B cell (primary cell): ENCODE results near the gene HLCS. TPM values are rescaled to one million over a fixed set of nuclear protein-coding genes. Genes with fewer than 3 reads are reported as not detected.

ENCODE experiments used
- ATAC-seq: fragments of 200-7000 bp; cut with Tn5 transposase; one replicate; pipeline ENCODE4 v1.10.0; 2021; ENCODE audit warnings: low read depth, mild to moderate bottlenecking, moderate number of reproducible peaks, moderate library complexity
- CTCF ChIA-PET: fragments of 350-600 bp; sonication (Branson Sonifier 250); formaldehyde crosslinking; loops from one replicate; lab custom pipeline; 2021; ENCODE audit warnings: antibody characterized with exemption, inconsistent platforms; lab: Charles Lee
- POLR2A ChIA-PET: fragments of 350-600 bp; sonication (Branson Sonifier 250); formaldehyde crosslinking; loops from one replicate; lab custom pipeline; 2021; ENCODE audit warnings: antibody characterized with exemption; lab: Charles Lee
- DNase-seq: peaks from one replicate; pipeline ENCODE4 v3.0.0; 2013
- H2AFZ ChIP-seq: 2 replicates; pipeline ENCODE4 v1.6.1; 2012; ENCODE audit warnings: mild to moderate bottlenecking, low read depth, low read length; ENCODE audit not compliant: insufficient read depth, poor library complexity, severe bottlenecking
- H3K27ac ChIP-seq, 2 donors: 1 replicate in 1 of 2; 2 replicates in 1 of 2; pipeline ENCODE4 v1.5.1; 2012 to 2013; ENCODE audit warnings: low read length in 2 of 2, mild to moderate bottlenecking in 2 of 2, moderate library complexity in 1 of 2
- H3K27me3 ChIP-seq, 4 experiments: fragments of 200-600 bp in 1 of 4; sonication (generic) in 1 of 4; replicated peaks in 1 of 4; 1 replicate in 2 of 4; 2 replicates in 2 of 4; pipeline versions ENCODE4 v1.6.1 to v1.7.0; 2013 to 2016; ENCODE audit warnings: low read length in 3 of 4, mild to moderate bottlenecking in 2 of 4, mixed read lengths in 1 of 4, moderate library complexity in 1 of 4; ENCODE audit not compliant: insufficient read depth in 4 of 4, control insufficient read depth in 3 of 4; ENCODE audit errors: control extremely low read depth in 1 of 4
- H3K36me3 ChIP-seq, 2 experiments: replicated peaks in 1 of 2; 1 replicate in 1 of 2; 2 replicates in 1 of 2; pipeline versions ENCODE4 v1.6.1 to v1.7.1; 2013; ENCODE audit warnings: low read length in 1 of 2; ENCODE audit not compliant: insufficient read depth in 2 of 2, control insufficient read depth in 1 of 2; ENCODE audit errors: control extremely low read depth in 1 of 2, extremely low read depth in 1 of 2
- H3K4me1 ChIP-seq, 2 donors: fragments of 200-600 bp in 1 of 2; sonication (generic) in 1 of 2; 1 replicate in 1 of 2; 2 replicates in 1 of 2; pipeline versions ENCODE4 v1.5.1 to v1.6.1; 2013 to 2017; ENCODE audit warnings: low read length in 2 of 2; ENCODE audit not compliant: control insufficient read depth in 2 of 2, insufficient read depth in 2 of 2
- H3K4me2 ChIP-seq: replicated peaks from 2 replicates; pipeline ENCODE3; 2012; ENCODE audit warnings: mild to moderate bottlenecking, low read depth, low read length; ENCODE audit not compliant: poor library complexity, severe bottlenecking
- H3K4me3 ChIP-seq, 5 experiments: fragments of 200-600 bp in 1 of 5; sonication (generic) in 1 of 5; 1 replicate in 3 of 5; 2 replicates in 2 of 5; pipeline versions ENCODE4 v1.5.1 to v1.7.0; 2011 to 2016; ENCODE audit warnings: low read length in 4 of 5, mild to moderate bottlenecking in 4 of 5, low read depth in 2 of 5, control low read depth in 1 of 5, moderate library complexity in 1 of 5; ENCODE audit not compliant: insufficient read depth in 1 of 5; ENCODE audit errors: control extremely low read depth in 1 of 5, extremely low read depth in 1 of 5
- H3K79me2 ChIP-seq: fragments of 200-600 bp; sonication (generic); one replicate; pipeline ENCODE4 v1.6.0; 2016; ENCODE audit warnings: low read length; ENCODE audit not compliant: control insufficient read depth, insufficient read depth
- H3K9ac ChIP-seq: fragments of 200-600 bp; sonication (generic); 2 replicates; pipeline ENCODE4 v1.6.1; 2017; ENCODE audit warnings: mild to moderate bottlenecking, low read length, moderate library complexity
- H3K9me3 ChIP-seq, 3 donors: one replicate each; pipeline versions ENCODE4 v1.6.1 to v1.7.1; 2013; ENCODE audit warnings: low read length in 2 of 3; ENCODE audit not compliant: control insufficient read depth in 2 of 3, insufficient read depth in 1 of 3; ENCODE audit errors: control extremely low read depth in 1 of 3
- H4K20me1 ChIP-seq: 2 replicates; pipeline ENCODE4 v1.6.0; 2012; ENCODE audit warnings: mild to moderate bottlenecking, low read length; ENCODE audit not compliant: insufficient read depth, control insufficient read depth, poor library complexity, severe bottlenecking
- H3K27ac Mint-ChIP-seq: one replicate; pipeline ENCODE4 v1.8.0; 2021; ENCODE audit warnings: mixed read lengths
- H3K27me3 Mint-ChIP-seq: one replicate; pipeline ENCODE4 v1.8.0; 2021; ENCODE audit warnings: mixed read lengths
- H3K4me1 Mint-ChIP-seq: one replicate; pipeline ENCODE4 v1.8.0; 2021; ENCODE audit warnings: mixed read lengths
- H3K4me3 Mint-ChIP-seq: one replicate; pipeline ENCODE4 v1.8.0; 2021; ENCODE audit warnings: mixed read lengths
- H3K9me3 Mint-ChIP-seq: one replicate; pipeline ENCODE4 v1.8.0; 2022; ENCODE audit warnings: mixed read lengths; ENCODE audit not compliant: insufficient read depth
- EZH2 ChIP-seq: IDR thresholded peaks from 2 replicates; pipeline ENCODE4 v1.6.1; 2012; ENCODE audit warnings: borderline replicate concordance, low read depth, mild to moderate bottlenecking, moderate library complexity, low read length; ENCODE audit not compliant: insufficient read depth, poor library complexity, severe bottlenecking
- WGBS: methylation state at CpG from one replicate; pipeline ENCODE4 v1.1.5; 2013; ENCODE audit warnings: missing lambda C conversion rate; ENCODE audit not compliant: insufficient coverage; 5-methylcytosine and 5-hydroxymethylcytosine counted together
- intact Hi-C: fragments of 100-400 bp; cut with micrococcal nuclease; formaldehyde crosslinking; loops from one replicate; pipeline ENCODE4 v1.10.0; 2022
- polyA plus RNA-seq: library from polyadenylated mRNA; depleted of rRNA; stranded (reverse); fragments of >200 nt; gene quantifications from 2 replicates; pipeline ENCODE4 v1.2.3, GENCODE V29; 2012
- total RNA-seq, 2 donors: library from RNA; stranded (reverse); fragments of 120-200 nt in 1 of 2; gene quantifications; 1 replicate in 1 of 2; 2 replicates in 1 of 2; pipeline versions ENCODE4 v1.2.3 to v1.2.4, GENCODE V29; 2013 to 2022
- TF ChIP-seq, protein P1 (sequence below): fragments of 200-600 bp; IDR thresholded peaks from one replicate; pipeline ENCODE4 v1.8.0; 2022; ENCODE audit warnings: antibody characterized with exemption, mild to moderate bottlenecking

Gene HLCS
- total and polyA plus RNA-seq, 2 donors (not counting 1 experiment from before 2014, with no cell fraction given), result 4.4 to 14.7 TPM

DNA sequence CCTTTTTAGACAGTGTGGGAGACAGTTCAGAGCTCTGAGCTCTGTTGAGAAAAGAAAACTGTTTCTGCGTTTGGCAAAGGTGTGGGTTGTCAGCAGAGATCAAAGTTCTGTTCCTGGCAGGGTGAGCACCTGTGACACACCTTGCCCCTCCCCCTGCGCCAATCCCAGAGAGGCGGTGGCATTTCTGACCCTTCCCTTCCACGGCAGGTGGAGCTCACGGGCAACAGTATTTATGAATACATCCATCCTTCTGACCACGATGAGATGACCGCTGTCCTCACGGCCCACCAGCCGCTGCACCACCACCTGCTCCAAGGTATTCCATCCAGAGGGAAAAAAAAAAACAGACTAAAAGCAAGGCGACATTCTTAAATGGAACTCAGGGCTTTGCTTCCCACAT, 246.9 kb downstream of the HLCS start:
- no peaks in the 10 kb centered on the region for H3K4me1 ChIP-seq
- Mint-ChIP-seq H3K9me3 (no peaks in the 10 kb centered on the region), H3K4me3 (no peak overlapping the region), H3K27ac (no peak overlapping the region), H3K4me1 (no peaks in the 10 kb centered on the region), H3K27me3 (peaks cover 43% of the 10 kb centered on the region)
- ATAC-seq (no peak), DNase-seq (no peak)
- intact Hi-C loops, result no loop called here
- no peak overlapping the region for H3K4me3 ChIP-seq
- peaks cover 0 to 5% (median 0%) of the 10 kb centered on the region in 3 donors for H3K9me3 ChIP-seq
- CTCF ChIA-PET, result no interaction called here
- H3K9ac ChIP-seq, result no peak overlapping the region
- H3K79me2 ChIP-seq, result no peaks in the 10 kb centered on the region
- no peaks in the 10 kb centered on the region for H4K20me1 ChIP-seq
- no peak overlapping the region for H2AFZ ChIP-seq
- TF ChIP-seq, protein P1, sequence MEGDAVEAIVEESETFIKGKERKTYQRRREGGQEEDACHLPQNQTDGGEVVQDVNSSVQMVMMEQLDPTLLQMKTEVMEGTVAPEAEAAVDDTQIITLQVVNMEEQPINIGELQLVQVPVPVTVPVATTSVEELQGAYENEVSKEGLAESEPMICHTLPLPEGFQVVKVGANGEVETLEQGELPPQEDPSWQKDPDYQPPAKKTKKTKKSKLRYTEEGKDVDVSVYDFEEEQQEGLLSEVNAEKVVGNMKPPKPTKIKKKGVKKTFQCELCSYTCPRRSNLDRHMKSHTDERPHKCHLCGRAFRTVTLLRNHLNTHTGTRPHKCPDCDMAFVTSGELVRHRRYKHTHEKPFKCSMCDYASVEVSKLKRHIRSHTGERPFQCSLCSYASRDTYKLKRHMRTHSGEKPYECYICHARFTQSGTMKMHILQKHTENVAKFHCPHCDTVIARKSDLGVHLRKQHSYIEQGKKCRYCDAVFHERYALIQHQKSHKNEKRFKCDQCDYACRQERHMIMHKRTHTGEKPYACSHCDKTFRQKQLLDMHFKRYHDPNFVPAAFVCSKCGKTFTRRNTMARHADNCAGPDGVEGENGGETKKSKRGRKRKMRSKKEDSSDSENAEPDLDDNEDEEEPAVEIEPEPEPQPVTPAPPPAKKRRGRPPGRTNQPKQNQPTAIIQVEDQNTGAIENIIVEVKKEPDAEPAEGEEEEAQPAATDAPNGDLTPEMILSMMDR, result no peak
- no peak for TF ChIP-seq EZH2
- peaks cover 0 to 6% (median 2%) of the 10 kb centered on the region in 4 experiments for H3K27me3 ChIP-seq
- no peak overlapping the region for H3K4me2 ChIP-seq
- no peak overlapping the region for H3K27ac ChIP-seq
- POLR2A ChIA-PET, result no interaction called here
- no peaks in the 10 kb centered on the region for H3K36me3 ChIP-seq
- WGBS, result 91% methylated on average over 9 of the region's 10 CpGs

DNA sequence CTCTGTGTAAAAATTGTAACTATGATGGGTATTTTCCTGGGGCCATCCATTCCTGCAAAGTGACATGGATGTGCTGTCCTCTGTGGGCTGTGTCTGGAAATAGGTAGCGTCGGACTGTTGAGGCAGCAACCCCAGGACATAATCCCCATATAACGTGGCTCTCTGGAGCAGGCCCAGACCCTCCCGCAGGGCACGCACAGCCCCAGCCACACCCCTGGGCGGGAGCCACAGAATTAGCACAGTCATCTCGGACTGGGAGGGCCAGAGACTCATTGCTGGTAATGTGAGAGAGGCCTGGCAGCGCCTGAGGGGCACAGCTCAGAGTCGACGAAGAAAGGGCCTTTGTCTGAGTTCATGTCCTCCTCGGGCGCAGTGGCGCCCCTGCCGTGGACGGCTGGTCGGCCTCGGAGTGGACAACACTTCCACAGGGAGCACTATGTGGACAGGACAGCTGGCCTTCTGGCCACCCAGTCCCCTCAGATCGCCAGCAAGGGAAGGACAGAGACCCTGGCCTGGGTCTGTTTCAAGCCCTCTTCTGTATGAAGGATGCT, 247.4 kb downstream of the HLCS start:
- Mint-ChIP-seq H3K4me3 (no peak overlapping the region), H3K27ac (no peak overlapping the region), H3K4me1 (no peaks in the 10 kb centered on the region), H3K9me3 (no peaks in the 10 kb centered on the region), H3K27me3 (peaks cover 49% of the 10 kb centered on the region)
- Histone ChIP-seq H3K4me3 (no peak overlapping the region), H3K27me3 (peaks cover 0 to 12% (median 2%) of the 10 kb centered on the region in 4 experiments), H3K9me3 (peaks cover 0 to 5% (median 0%) of the 10 kb centered on the region in 3 donors), H2AFZ (no peak overlapping the region), H3K27ac (no peak overlapping the region), H3K79me2 (no peaks in the 10 kb centered on the region), H4K20me1 (no peaks in the 10 kb centered on the region), H3K9ac (no peak overlapping the region), H3K4me2 (no peak overlapping the region), H3K36me3 (no peaks in the 10 kb centered on the region), H3K4me1 (no peaks in the 10 kb centered on the region)
- TF ChIP-seq EZH2, result no peak
- TF ChIP-seq, protein P1, result no peak
- intact Hi-C loops, result no loop called here
- DNase-seq, result no peak
- ATAC-seq, result no peak
- 83% methylated on average over 18 of the region's 18 CpGs for WGBS
- POLR2A ChIA-PET, result no interaction called here
- CTCF ChIA-PET, result no interaction called here
